Glutamatergic neuron (in vitro differentiated cells): Measurements from ENCODE around the gene MYL10. TPM values are rescaled to one million over a fixed set of nuclear protein-coding genes. Genes with fewer than 3 reads are reported as not detected.
"Not testable (repeated sequence)": the region's sequence is repeated elsewhere in the genome, so short reads cannot be mapped to it uniquely, and the experiment has no call there.

Source experiments
- DNase-seq: peaks from one replicate; pipeline ENCODE4 v3.0.0; 2022
- H3K27ac Mint-ChIP-seq: one replicate; pipeline ENCODE4 v1.8.0; 2020; ENCODE audit warnings: mild to moderate bottlenecking, mixed read lengths, inconsistent platforms; ENCODE audit not compliant: unreplicated experiment
- H3K27me3 Mint-ChIP-seq: one replicate; pipeline ENCODE4 v1.8.0; 2020; ENCODE audit warnings: mild to moderate bottlenecking, moderate library complexity, mixed read lengths, inconsistent platforms; ENCODE audit not compliant: unreplicated experiment
- H3K36me3 Mint-ChIP-seq: one replicate; pipeline ENCODE4 v1.8.0; 2020; ENCODE audit warnings: mild to moderate bottlenecking, mixed read lengths, inconsistent platforms; ENCODE audit not compliant: unreplicated experiment
- H3K4me1 Mint-ChIP-seq: one replicate; pipeline ENCODE4 v1.8.0; 2020; ENCODE audit warnings: mild to moderate bottlenecking, low read depth, mixed read lengths, inconsistent platforms; ENCODE audit not compliant: unreplicated experiment
- H3K4me3 Mint-ChIP-seq: one replicate; pipeline ENCODE4 v1.8.0; 2020; ENCODE audit warnings: mild to moderate bottlenecking, mixed read lengths, inconsistent platforms; ENCODE audit not compliant: unreplicated experiment
- H3K9me3 Mint-ChIP-seq: one replicate; pipeline ENCODE4 v1.8.0; 2020; ENCODE audit warnings: mild to moderate bottlenecking, moderate library complexity, mixed read lengths, inconsistent platforms; ENCODE audit not compliant: unreplicated experiment
- CTCF ChIP-seq: fragments of 200-600 bp; sonication (generic); IDR thresholded peaks from one replicate; pipeline ENCODE4 v1.5.0; 2021; ENCODE audit not compliant: partially characterized antibody, unreplicated experiment
- total RNA-seq: library from RNA; stranded (reverse); fragmentation: NEBNext Ultra II Directional; extraction: Animal tissue kit (Norgen Biotek cat#: 25700); gene quantifications from one replicate; pipeline ENCODE4 v1.2.1, GENCODE V29; 2021; ENCODE audit not compliant: unreplicated experiment

MYL10 gene
- total RNA-seq, 1 donor from 2014 or later = not detected

- Mint-ChIP-seq H3K36me3 (no peaks in the 10 kb centered on the region), H3K4me3 (no peak overlapping the region), H3K9me3 (no peaks in the 10 kb centered on the region), H3K4me1 (peaks cover 2% of the 10 kb centered on the region), H3K27ac (no peak overlapping the region), H3K27me3 (no peaks in the 10 kb centered on the region)
- no peak for DNase-seq
- no peak for TF ChIP-seq CTCF
Measured at GRCh38 chr7:101645951-101646350, 16.9 kb upstream of the MYL10 start.

- H3K27ac Mint-ChIP-seq = no peak overlapping the region
Measured at GRCh38 chr7:101644879-101645278, 15.8 kb upstream of the MYL10 start.

GRCh38 chr7:101639127-101639526 is 10.0 kb upstream of the MYL10 start:
- H3K4me1 Mint-ChIP-seq, H3K36me3 Mint-ChIP-seq, H3K27me3 Mint-ChIP-seq, H3K4me3 Mint-ChIP-seq, DNase-seq, H3K27ac Mint-ChIP-seq, H3K9me3 Mint-ChIP-seq: not testable (repeated sequence)

More at GRCh38 chr7:101644879-101645278, 15.8 kb upstream of the MYL10 start:
- Mint-ChIP-seq H3K9me3 (no peaks in the 10 kb centered on the region), H3K4me3 (no peak overlapping the region), H3K36me3 (no peaks in the 10 kb centered on the region), H3K4me1 (peaks cover 2% of the 10 kb centered on the region), H3K27me3 (no peaks in the 10 kb centered on the region)
- DNase-seq = no peak
- TF ChIP-seq CTCF = no peak

- no peak for TF ChIP-seq CTCF
- H3K36me3 Mint-ChIP-seq = no peaks in the 10 kb centered on the region
- no peaks in the 10 kb centered on the region for H3K4me1 Mint-ChIP-seq
- no peak for DNase-seq
- H3K27me3 Mint-ChIP-seq = no peaks in the 10 kb centered on the region
- H3K4me3 Mint-ChIP-seq = no peak overlapping the region
- peaks cover 2% of the 10 kb centered on the region for H3K9me3 Mint-ChIP-seq
- no peak overlapping the region for H3K27ac Mint-ChIP-seq
Measured at GRCh38 chr7:101636822-101637623, 7.9 kb upstream of the MYL10 start.

DNA sequence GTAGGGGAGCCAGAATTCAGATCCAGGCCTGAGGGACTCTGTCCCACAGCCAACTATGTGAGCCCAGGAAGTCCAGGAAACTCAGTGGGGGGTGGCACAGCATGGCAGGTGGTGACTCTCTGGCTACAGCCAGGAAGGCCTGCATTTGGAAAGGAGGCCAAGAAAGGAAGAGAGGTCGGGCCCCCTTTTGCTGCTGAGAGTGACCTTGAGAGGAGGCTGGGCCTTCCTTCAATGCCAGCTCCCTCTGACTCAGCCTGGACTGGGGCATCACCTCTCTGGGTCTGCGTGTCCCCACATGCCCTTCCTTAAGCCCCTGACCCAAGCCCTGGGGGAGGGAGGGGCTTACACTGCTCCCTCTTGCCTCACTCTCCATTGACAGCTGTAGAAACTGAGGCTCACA is 6.4 kb upstream of the MYL10 start:
- DNase-seq = no peak
- Mint-ChIP-seq H3K4me1 (no peaks in the 10 kb centered on the region), H3K9me3 (peaks cover 2% of the 10 kb centered on the region), H3K27me3 (no peaks in the 10 kb centered on the region), H3K27ac (no peak overlapping the region), H3K4me3 (no peak overlapping the region), H3K36me3 (no peaks in the 10 kb centered on the region)
- TF ChIP-seq CTCF = no peak
